ENCODE measurements around the gene DYSF.

- TF ChIP-seq CTCF (conservative IDR thresholded peaks at IDR 0.05; ENCODE audit: low read depth, low read length) (no peak), EZH2 (IDR thresholded peaks at IDR 0.05; ENCODE audit: borderline replicate concordance, low read depth, low read length, poor library complexity, severe bottlenecking) (no peak)
These were observed 40.7 kb downstream of the DYSF start for GRCh38 chr2:71494091-71494490.
